ENCODE results near the gene FBXL15. TPM values are rescaled to one million over a fixed set of nuclear protein-coding genes. Genes with fewer than 3 reads are reported as not detected.
A peak's percentile ranks its signal among the peaks of the same experiment; 100 is the strongest.

Gene FBXL15
- total and polyA plus RNA-seq, 2 of the 13 experiments (the other 11 are each of a cell fraction or from before 2014, with no cell fraction given), result 4.3 to 8.3 TPM

DNA sequence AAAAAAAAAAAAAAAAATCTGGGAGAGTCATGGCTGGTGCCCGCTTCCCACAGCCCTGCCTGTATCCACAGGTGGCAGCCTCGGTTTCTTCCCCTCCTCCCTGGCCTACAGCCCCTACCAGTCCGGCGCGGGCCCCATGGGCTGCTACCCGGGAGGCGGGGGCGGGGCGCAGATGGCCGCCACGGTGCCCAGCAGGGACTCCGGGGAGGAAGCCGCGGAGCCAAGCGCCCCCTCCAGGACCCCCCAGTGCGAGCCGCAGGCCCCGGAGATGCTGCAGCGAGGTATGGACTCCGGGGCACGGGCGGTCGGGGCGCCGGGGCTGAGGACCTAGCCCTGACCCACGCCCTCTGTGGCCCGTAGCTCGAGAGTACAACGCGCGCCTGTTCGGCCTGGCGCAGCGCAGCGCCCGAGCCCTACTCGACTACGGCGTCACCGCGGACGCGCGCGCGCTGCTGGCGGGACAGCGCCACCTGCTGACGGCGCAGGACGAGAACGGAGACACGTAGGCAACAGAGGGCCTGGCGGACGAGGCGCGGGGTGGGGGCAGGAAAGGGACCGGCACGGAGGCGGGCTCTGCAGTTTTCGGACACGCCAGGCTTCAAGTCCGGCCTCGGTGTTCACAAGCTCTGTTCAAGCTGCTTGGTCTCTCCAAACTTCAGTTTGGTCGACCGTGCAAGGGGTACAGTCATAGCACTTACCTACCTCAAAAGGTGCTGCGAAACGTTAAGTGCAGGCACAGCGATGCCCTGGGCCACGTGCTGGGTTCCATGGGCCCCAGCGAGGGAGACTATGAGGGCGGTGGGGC lies 21.2 kb upstream of the FBXL15 start (continued):
- TF ChIP-seq, protein P1, sequence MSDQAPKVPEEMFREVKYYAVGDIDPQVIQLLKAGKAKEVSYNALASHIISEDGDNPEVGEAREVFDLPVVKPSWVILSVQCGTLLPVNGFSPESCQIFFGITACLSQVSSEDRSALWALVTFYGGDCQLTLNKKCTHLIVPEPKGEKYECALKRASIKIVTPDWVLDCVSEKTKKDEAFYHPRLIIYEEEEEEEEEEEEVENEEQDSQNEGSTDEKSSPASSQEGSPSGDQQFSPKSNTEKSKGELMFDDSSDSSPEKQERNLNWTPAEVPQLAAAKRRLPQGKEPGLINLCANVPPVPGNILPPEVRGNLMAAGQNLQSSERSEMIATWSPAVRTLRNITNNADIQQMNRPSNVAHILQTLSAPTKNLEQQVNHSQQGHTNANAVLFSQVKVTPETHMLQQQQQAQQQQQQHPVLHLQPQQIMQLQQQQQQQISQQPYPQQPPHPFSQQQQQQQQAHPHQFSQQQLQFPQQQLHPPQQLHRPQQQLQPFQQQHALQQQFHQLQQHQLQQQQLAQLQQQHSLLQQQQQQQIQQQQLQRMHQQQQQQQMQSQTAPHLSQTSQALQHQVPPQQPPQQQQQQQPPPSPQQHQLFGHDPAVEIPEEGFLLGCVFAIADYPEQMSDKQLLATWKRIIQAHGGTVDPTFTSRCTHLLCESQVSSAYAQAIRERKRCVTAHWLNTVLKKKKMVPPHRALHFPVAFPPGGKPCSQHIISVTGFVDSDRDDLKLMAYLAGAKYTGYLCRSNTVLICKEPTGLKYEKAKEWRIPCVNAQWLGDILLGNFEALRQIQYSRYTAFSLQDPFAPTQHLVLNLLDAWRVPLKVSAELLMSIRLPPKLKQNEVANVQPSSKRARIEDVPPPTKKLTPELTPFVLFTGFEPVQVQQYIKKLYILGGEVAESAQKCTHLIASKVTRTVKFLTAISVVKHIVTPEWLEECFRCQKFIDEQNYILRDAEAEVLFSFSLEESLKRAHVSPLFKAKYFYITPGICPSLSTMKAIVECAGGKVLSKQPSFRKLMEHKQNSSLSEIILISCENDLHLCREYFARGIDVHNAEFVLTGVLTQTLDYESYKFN (CRISPR knock-in tag; conservative IDR thresholded peaks at IDR 0.05), result 0 out of 2 replicates have a peak, but pooled peaks have one; percentile 37
- TF ChIP-seq, protein P2, sequence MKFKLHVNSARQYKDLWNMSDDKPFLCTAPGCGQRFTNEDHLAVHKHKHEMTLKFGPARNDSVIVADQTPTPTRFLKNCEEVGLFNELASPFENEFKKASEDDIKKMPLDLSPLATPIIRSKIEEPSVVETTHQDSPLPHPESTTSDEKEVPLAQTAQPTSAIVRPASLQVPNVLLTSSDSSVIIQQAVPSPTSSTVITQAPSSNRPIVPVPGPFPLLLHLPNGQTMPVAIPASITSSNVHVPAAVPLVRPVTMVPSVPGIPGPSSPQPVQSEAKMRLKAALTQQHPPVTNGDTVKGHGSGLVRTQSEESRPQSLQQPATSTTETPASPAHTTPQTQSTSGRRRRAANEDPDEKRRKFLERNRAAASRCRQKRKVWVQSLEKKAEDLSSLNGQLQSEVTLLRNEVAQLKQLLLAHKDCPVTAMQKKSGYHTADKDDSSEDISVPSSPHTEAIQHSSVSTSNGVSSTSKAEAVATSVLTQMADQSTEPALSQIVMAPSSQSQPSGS (CRISPR knock-in tag; IDR thresholded peaks at IDR 0.05), result peak; percentile 88
- peak; percentile 82; the same call in 1 of the 2 replicates for TF ChIP-seq ZFP1 (CRISPR knock-in tag; IDR thresholded peaks at IDR 0.05)
- TF ChIP-seq ZFX (CRISPR knock-in tag; IDR thresholded peaks at IDR 0.05; ENCODE audit: low read depth), result peak; percentile 97
- TF ChIP-seq KDM2A (CRISPR knock-in tag; IDR thresholded peaks at IDR 0.05; ENCODE audit: borderline replicate concordance, low read depth), result peak; percentile 99
- TF ChIP-seq ZNF883 (CRISPR knock-in tag; IDR thresholded peaks at IDR 0.05; ENCODE audit: not compliant biosample characterization), result peak; percentile 57
- TF ChIP-seq JARID2 (CRISPR knock-in tag; IDR thresholded peaks at IDR 0.05; ENCODE audit: insufficient replicate concordance), result peak; percentile 89
- no peak for TF ChIP-seq EHMT2 (IDR thresholded peaks at IDR 0.05; ENCODE audit: borderline replicate concordance, low read depth, low read length)
- no peak for TF ChIP-seq ZFP41 (CRISPR knock-in tag; IDR thresholded peaks at IDR 0.05; ENCODE audit: borderline replicate concordance)
- TF ChIP-seq ZNF333 (CRISPR knock-in tag; IDR thresholded peaks at IDR 0.05; ENCODE audit: borderline replicate concordance), result peak; percentile 70; the same call in 1 of the 2 replicates
- 0 out of 2 replicates have a peak, but pooled peaks have one; percentile 82 for TF ChIP-seq ZKSCAN8 (CRISPR knock-in tag; IDR thresholded peaks at IDR 0.05; ENCODE audit: borderline replicate concordance)
- TF ChIP-seq HNRNPH1 (optimal IDR thresholded peaks at IDR 0.05; ENCODE audit: low read depth, low read length), result no peak
- no peak for TF ChIP-seq SNRNP70 (IDR thresholded peaks at IDR 0.05; ENCODE audit: low read depth, low read length)
- no peak for TF ChIP-seq HHEX (CRISPR knock-in tag; IDR thresholded peaks at IDR 0.05)
- TF ChIP-seq, protein P3, sequence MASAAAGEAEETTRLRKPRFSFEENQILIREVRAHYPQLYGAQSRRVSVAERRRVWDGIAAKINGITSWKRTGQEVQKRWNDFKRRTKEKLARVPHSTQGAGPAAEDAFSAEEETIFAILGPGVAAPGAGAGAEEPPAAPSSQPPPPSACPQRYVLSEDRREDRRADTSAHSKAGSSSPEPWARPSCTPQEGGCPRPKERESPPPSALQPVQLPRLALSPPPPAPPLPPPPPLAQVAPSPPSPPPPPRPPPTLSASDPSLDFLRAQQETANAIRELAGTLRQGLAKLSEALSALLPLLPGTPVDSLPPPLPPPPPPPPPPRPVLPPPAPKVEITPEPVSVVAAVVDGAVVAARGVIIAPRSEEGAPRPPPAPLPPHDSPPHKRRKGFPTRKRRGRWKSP (CRISPR knock-in tag; IDR thresholded peaks at IDR 0.05), result peak; percentile 100
- no peak for TF ChIP-seq ZNF720 (CRISPR knock-in tag; IDR thresholded peaks at IDR 0.05)
- TF ChIP-seq NCOA2 (CRISPR knock-in tag; IDR thresholded peaks at IDR 0.05), result peak; percentile 66; the same call in 1 of the 2 replicates
- TF ChIP-seq ZNF639 (CRISPR knock-in tag; conservative IDR thresholded peaks at IDR 0.05), result peak; percentile 77; the same call in 1 of the 2 replicates
- no peak for TF ChIP-seq GATA4 (IDR thresholded peaks at IDR 0.05; ENCODE audit: borderline replicate concordance, low read depth)
- TF ChIP-seq SP4 (CRISPR knock-in tag; IDR thresholded peaks at IDR 0.05), result peak; percentile 91
- TF ChIP-seq ZNF33B (CRISPR knock-in tag; IDR thresholded peaks at IDR 0.05), result no peak
- no peak for TF ChIP-seq ZFP36L1 (CRISPR knock-in tag; IDR thresholded peaks at IDR 0.05)
- 0 out of 2 replicates have a peak, but pooled peaks have one; percentile 69 for TF ChIP-seq BORCS8-MEF2B (CRISPR knock-in tag; IDR thresholded peaks at IDR 0.05)

Measured in HepG2 (cell line).